Activated naive CD8-positive, alpha-beta T cell treated with anti-CD3 and anti-CD28 coated beads, Interleukin-2, amount 50 U/mL, for 24 hours (primary cell): ENCODE results near the gene PNMA8A.

ENCODE experiments used
- ATAC-seq: fragments of 150-1000 bp; cut with Tn5 transposase; one replicate; pipeline ENCODE4 v1.10.0; 2021
- DNase-seq: peaks from one replicate; pipeline ENCODE4 v3.0.0; 2021
- H3K27ac Mint-ChIP-seq: one replicate; pipeline ENCODE4 v1.8.0; 2021; ENCODE audit warnings: mild to moderate bottlenecking, mixed read lengths
- H3K27me3 Mint-ChIP-seq: one replicate; pipeline ENCODE4 v1.8.0; 2021; ENCODE audit warnings: mixed read lengths
- H3K36me3 Mint-ChIP-seq: one replicate; pipeline ENCODE4 v1.8.0; 2021; ENCODE audit warnings: low read depth, mixed read lengths
- H3K4me1 Mint-ChIP-seq: one replicate; pipeline ENCODE4 v1.8.0; 2021; ENCODE audit warnings: mixed read lengths
- H3K4me3 Mint-ChIP-seq: one replicate; pipeline ENCODE4 v1.8.0; 2021; ENCODE audit warnings: mild to moderate bottlenecking, moderate library complexity, mixed read lengths
- H3K9me3 Mint-ChIP-seq: one replicate; pipeline ENCODE4 v1.8.0; 2021; ENCODE audit warnings: mixed read lengths

The PNMA8A gene

GRCh38 chr19:46496304-46496703 lies 24.9 kb upstream of the PNMA8A start:
- Mint-ChIP-seq H3K36me3 (no peaks in the 10 kb centered on the region), H3K9me3 (no peaks in the 10 kb centered on the region), H3K4me3 (no peak overlapping the region), H3K4me1 (peaks cover 13% of the 10 kb centered on the region), H3K27me3 (peaks cover 63% of the 10 kb centered on the region), H3K27ac (no peak overlapping the region)
- ATAC-seq (no peak), DNase-seq (no peak)

GRCh38 chr19:46495786-46496099 lies 24.4 kb upstream of the PNMA8A start, which contains the start of gene PNMA8B:
PNMA8B (minus strand) TSS chr19:46495867; CDS start chr19:46495465, 402 bp downstream.
- DNase-seq = no peak
- no peak within 1 kb of the TSS for H3K27ac Mint-ChIP-seq

GRCh38 chr19:46494941-46495785 lies 23.8 kb upstream of the PNMA8A start:
- peak overlapping the region; percentile 53 for H3K4me3 Mint-ChIP-seq

More at GRCh38 chr19:46495786-46496099, 24.4 kb upstream of the PNMA8A start, which contains the start of gene PNMA8B:
- ATAC-seq = no peak
- Mint-ChIP-seq H3K9me3 (no peaks in the 10 kb centered on the region), H3K4me1 (peaks cover 13% of the 10 kb centered on the region), H3K36me3 (no peaks in the 10 kb centered on the region), H3K27me3 (peaks cover 66% of the 10 kb centered on the region), H3K4me3 (peak within 1 kb of the TSS; percentile 53)

GRCh38 chr19:46494146-46494940 lies 23.0 kb upstream of the PNMA8A start:
- Mint-ChIP-seq H3K4me1 (peaks cover 21% of the 10 kb centered on the region), H3K27me3 (peaks cover 66% of the 10 kb centered on the region), H3K36me3 (no peaks in the 10 kb centered on the region), H3K9me3 (no peaks in the 10 kb centered on the region), H3K27ac (no peak overlapping the region), H3K4me3 (peak overlapping the region; percentile 53)
- ATAC-seq (no peak), DNase-seq (no peak)

More at GRCh38 chr19:46494941-46495785, 23.8 kb upstream of the PNMA8A start:
- no peaks in the 10 kb centered on the region for H3K36me3 Mint-ChIP-seq
- peaks cover 15% of the 10 kb centered on the region for H3K4me1 Mint-ChIP-seq
- ATAC-seq = no peak
- no peak overlapping the region for H3K27ac Mint-ChIP-seq
- H3K27me3 Mint-ChIP-seq = peaks cover 65% of the 10 kb centered on the region
- H3K9me3 Mint-ChIP-seq = no peaks in the 10 kb centered on the region
- no peak for DNase-seq

GRCh38 chr19:46493236-46494145 lies 22.1 kb upstream of the PNMA8A start:
- DNase-seq (no peak), ATAC-seq (no peak)
- H3K27ac Mint-ChIP-seq = no peak overlapping the region
- H3K36me3 Mint-ChIP-seq = no peaks in the 10 kb centered on the region
- peaks cover 21% of the 10 kb centered on the region for H3K4me1 Mint-ChIP-seq
- H3K27me3 Mint-ChIP-seq = peaks cover 72% of the 10 kb centered on the region
- H3K4me3 Mint-ChIP-seq = peak overlapping the region; percentile 40
- H3K9me3 Mint-ChIP-seq = no peaks in the 10 kb centered on the region

- Mint-ChIP-seq H3K27me3 (peaks cover 72% of the 10 kb centered on the region), H3K9me3 (no peaks in the 10 kb centered on the region), H3K4me1 (peaks cover 21% of the 10 kb centered on the region), H3K4me3 (no peak overlapping the region), H3K27ac (no peak overlapping the region), H3K36me3 (no peaks in the 10 kb centered on the region)
- DNase-seq (no peak), ATAC-seq (no peak)
These were observed 21.5 kb upstream of the PNMA8A start for GRCh38 chr19:46492841-46493235.

- Mint-ChIP-seq H3K27me3 (peaks cover 77% of the 10 kb centered on the region), H3K27ac (no peak overlapping the region), H3K4me1 (peaks cover 21% of the 10 kb centered on the region), H3K36me3 (no peaks in the 10 kb centered on the region), H3K4me3 (no peak overlapping the region), H3K9me3 (no peaks in the 10 kb centered on the region)
- DNase-seq = no peak
- ATAC-seq = no peak
These were observed 20.8 kb upstream of the PNMA8A start for GRCh38 chr19:46491975-46492682.

- H3K36me3 Mint-ChIP-seq = no peaks in the 10 kb centered on the region
- H3K27me3 Mint-ChIP-seq = peaks cover 80% of the 10 kb centered on the region
- H3K9me3 Mint-ChIP-seq = no peaks in the 10 kb centered on the region
- H3K27ac Mint-ChIP-seq = no peak overlapping the region
- H3K4me3 Mint-ChIP-seq = no peak overlapping the region
- no peak for ATAC-seq
- peaks cover 24% of the 10 kb centered on the region for H3K4me1 Mint-ChIP-seq
- no peak for DNase-seq
These were observed 19.4 kb upstream of the PNMA8A start for GRCh38 chr19:46490774-46491173.

GRCh38 chr19:46489445-46490272 lies 18.3 kb upstream of the PNMA8A start:
- Mint-ChIP-seq H3K27me3 (peaks cover 75% of the 10 kb centered on the region), H3K9me3 (no peaks in the 10 kb centered on the region), H3K27ac (no peak overlapping the region), H3K36me3 (no peaks in the 10 kb centered on the region), H3K4me1 (peaks cover 22% of the 10 kb centered on the region), H3K4me3 (no peak overlapping the region)
- ATAC-seq (no peak), DNase-seq (no peak)

- Mint-ChIP-seq H3K27ac (no peak overlapping the region), H3K4me1 (peaks cover 13% of the 10 kb centered on the region), H3K4me3 (no peak overlapping the region), H3K36me3 (no peaks in the 10 kb centered on the region), H3K27me3 (peaks cover 70% of the 10 kb centered on the region), H3K9me3 (no peaks in the 10 kb centered on the region)
- DNase-seq (no peak), ATAC-seq (no peak)
These were observed 17.2 kb upstream of the PNMA8A start for GRCh38 chr19:46488551-46488950.

- ATAC-seq (peak; percentile 66), DNase-seq (peak; percentile 86)
- no peak overlapping the region for H3K4me3 Mint-ChIP-seq
- H3K4me1 Mint-ChIP-seq = peaks cover 13% of the 10 kb centered on the region
- no peaks in the 10 kb centered on the region for H3K36me3 Mint-ChIP-seq
- H3K9me3 Mint-ChIP-seq = no peaks in the 10 kb centered on the region
- H3K27ac Mint-ChIP-seq = no peak overlapping the region
- H3K27me3 Mint-ChIP-seq = peaks cover 71% of the 10 kb centered on the region
These were observed 16.6 kb upstream of the PNMA8A start for GRCh38 chr19:46487802-46488445.

GRCh38 chr19:46487178-46487801 lies 15.9 kb upstream of the PNMA8A start:
- Mint-ChIP-seq H3K27me3 (peaks cover 68% of the 10 kb centered on the region), H3K27ac (no peak overlapping the region), H3K4me1 (peaks cover 11% of the 10 kb centered on the region), H3K4me3 (no peak overlapping the region), H3K9me3 (no peaks in the 10 kb centered on the region), H3K36me3 (no peaks in the 10 kb centered on the region)
- ATAC-seq (no peak), DNase-seq (no peak)
